Astrocyte (in vitro differentiated cells and primary cell): ENCODE results near the gene SETD2. TPM values are rescaled to one million over a fixed set of nuclear protein-coding genes. Genes with fewer than 3 reads are reported as not detected.

Experiments
- DNase-seq: peaks from one replicate; pipeline ENCODE4 v3.0.0-alpha.2; 2010; ENCODE audit warnings: low read depth
- FAIRE-seq: peaks from 2 replicates; lab custom pipeline; 2011; peaks lifted over from hg19 to GRCh38; lab: Jason Lieb, UNC
- H2AFZ ChIP-seq: 2 replicates; pipeline ENCODE4 v1.6.0; 2012; ENCODE audit warnings: low read depth, low read length, inconsistent platforms
- H3K27ac ChIP-seq: 2 replicates; pipeline ENCODE4 v1.5.1; 2011; ENCODE audit warnings: low read depth, low read length, inconsistent platforms
- H3K27me3 ChIP-seq: 2 replicates; pipeline ENCODE4 v1.6.0; 2011; ENCODE audit warnings: low read length, inconsistent platforms; ENCODE audit not compliant: insufficient read depth
- H3K36me3 ChIP-seq: 2 replicates; pipeline ENCODE4 v1.5.1; 2011; ENCODE audit warnings: low read length, inconsistent platforms; ENCODE audit not compliant: insufficient read depth
- H3K4me1 ChIP-seq: 2 replicates; pipeline ENCODE4 v1.5.1; 2011; ENCODE audit warnings: low read length, inconsistent platforms; ENCODE audit not compliant: insufficient read depth
- H3K4me2 ChIP-seq: 2 replicates; pipeline ENCODE4 v1.6.0; 2012; ENCODE audit warnings: low read length, inconsistent platforms
- H3K4me3 ChIP-seq: 2 replicates; pipeline ENCODE4 v1.5.1; 2011; ENCODE audit warnings: low read depth, mild to moderate bottlenecking, low read length, inconsistent platforms; ENCODE audit not compliant: insufficient read depth
- H3K79me2 ChIP-seq: 2 replicates; pipeline ENCODE4 v1.6.0; 2012; ENCODE audit warnings: mild to moderate bottlenecking, low read length, inconsistent platforms; ENCODE audit not compliant: insufficient read depth
- H3K9ac ChIP-seq: 2 replicates; pipeline ENCODE4 v1.6.0; 2012; ENCODE audit warnings: mild to moderate bottlenecking, low read length, inconsistent platforms
- H3K9me3 ChIP-seq: 2 replicates; pipeline ENCODE4 v1.5.1; 2012; ENCODE audit warnings: low read depth, mild to moderate bottlenecking, low read length, inconsistent platforms; ENCODE audit not compliant: insufficient read depth
- H4K20me1 ChIP-seq: 2 replicates; pipeline ENCODE4 v1.6.0; 2012; ENCODE audit warnings: low read length, inconsistent platforms; ENCODE audit not compliant: insufficient read depth
- H3K27ac Mint-ChIP-seq: one replicate; pipeline ENCODE4 v1.8.0; 2021; ENCODE audit warnings: mild to moderate bottlenecking, mixed read lengths; ENCODE audit not compliant: unreplicated experiment
- H3K27me3 Mint-ChIP-seq: one replicate; pipeline ENCODE4 v1.8.0; 2021; ENCODE audit warnings: low read depth, mixed read lengths; ENCODE audit not compliant: unreplicated experiment
- H3K36me3 Mint-ChIP-seq: one replicate; pipeline ENCODE4 v1.8.0; 2021; ENCODE audit warnings: low read depth, mixed read lengths; ENCODE audit not compliant: unreplicated experiment
- H3K4me1 Mint-ChIP-seq: one replicate; pipeline ENCODE4 v1.8.0; 2021; ENCODE audit warnings: low read depth, mixed read lengths; ENCODE audit not compliant: unreplicated experiment
- H3K4me3 Mint-ChIP-seq: one replicate; pipeline ENCODE4 v1.8.0; 2021; ENCODE audit warnings: mild to moderate bottlenecking, moderate library complexity, mixed read lengths; ENCODE audit not compliant: unreplicated experiment
- H3K9me3 Mint-ChIP-seq: one replicate; pipeline ENCODE4 v1.8.0; 2021; ENCODE audit warnings: mild to moderate bottlenecking, mixed read lengths; ENCODE audit not compliant: unreplicated experiment
- EZH2 ChIP-seq: IDR thresholded peaks from 2 replicates; pipeline ENCODE4 v1.6.1; 2012; ENCODE audit warnings: mild to moderate bottlenecking, low read length, inconsistent platforms; ENCODE audit not compliant: insufficient read depth
- total RNA-seq: library from RNA; stranded (reverse); gene quantifications from 2 replicates; pipeline ENCODE4 v1.2.1, GENCODE V29; 2021
- TF ChIP-seq, protein P1 (sequence below): IDR thresholded peaks from 2 replicates; pipeline ENCODE4 v1.5.1; 2011; ENCODE audit warnings: low read depth, mild to moderate bottlenecking, inconsistent platforms, low read length, moderate library complexity; ENCODE audit not compliant: insufficient read depth

Gene SETD2
- total RNA-seq, 1 donor from 2014 or later, result 46.5 TPM

DNA sequence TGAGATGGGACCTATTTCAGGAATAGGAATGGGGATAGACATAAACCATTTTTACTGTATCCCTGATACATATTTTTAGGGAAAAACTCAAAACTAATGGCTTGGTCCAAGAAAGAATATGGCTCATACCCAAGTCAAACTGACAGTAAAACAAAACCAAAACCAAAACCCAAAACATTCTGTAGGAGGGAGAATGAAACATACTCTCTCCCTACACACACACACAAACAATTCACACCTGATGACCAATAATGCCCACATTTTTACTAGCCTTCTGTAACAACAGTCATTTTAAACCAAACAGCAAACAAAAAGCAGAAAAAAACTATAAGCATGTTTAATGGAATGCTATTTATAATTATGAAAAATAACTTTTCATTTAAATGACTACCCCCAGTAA is 109.5 kb downstream of the SETD2 start:
- H3K4me2 ChIP-seq, result no peak overlapping the region
- no peaks in the 10 kb centered on the region for H3K9me3 ChIP-seq
- Mint-ChIP-seq H3K36me3 (peaks cover 7% of the 10 kb centered on the region), H3K9me3 (no peaks in the 10 kb centered on the region), H3K27ac (no peak overlapping the region), H3K27me3 (no peaks in the 10 kb centered on the region), H3K4me3 (no peak overlapping the region), H3K4me1 (peaks cover 10% of the 10 kb centered on the region)
- peaks cover 70% of the 10 kb centered on the region for H4K20me1 ChIP-seq
- no peaks in the 10 kb centered on the region for H3K4me1 ChIP-seq
- H3K9ac ChIP-seq, result no peak overlapping the region
- H3K36me3 ChIP-seq, result peaks cover 10% of the 10 kb centered on the region
- TF ChIP-seq, protein P1, sequence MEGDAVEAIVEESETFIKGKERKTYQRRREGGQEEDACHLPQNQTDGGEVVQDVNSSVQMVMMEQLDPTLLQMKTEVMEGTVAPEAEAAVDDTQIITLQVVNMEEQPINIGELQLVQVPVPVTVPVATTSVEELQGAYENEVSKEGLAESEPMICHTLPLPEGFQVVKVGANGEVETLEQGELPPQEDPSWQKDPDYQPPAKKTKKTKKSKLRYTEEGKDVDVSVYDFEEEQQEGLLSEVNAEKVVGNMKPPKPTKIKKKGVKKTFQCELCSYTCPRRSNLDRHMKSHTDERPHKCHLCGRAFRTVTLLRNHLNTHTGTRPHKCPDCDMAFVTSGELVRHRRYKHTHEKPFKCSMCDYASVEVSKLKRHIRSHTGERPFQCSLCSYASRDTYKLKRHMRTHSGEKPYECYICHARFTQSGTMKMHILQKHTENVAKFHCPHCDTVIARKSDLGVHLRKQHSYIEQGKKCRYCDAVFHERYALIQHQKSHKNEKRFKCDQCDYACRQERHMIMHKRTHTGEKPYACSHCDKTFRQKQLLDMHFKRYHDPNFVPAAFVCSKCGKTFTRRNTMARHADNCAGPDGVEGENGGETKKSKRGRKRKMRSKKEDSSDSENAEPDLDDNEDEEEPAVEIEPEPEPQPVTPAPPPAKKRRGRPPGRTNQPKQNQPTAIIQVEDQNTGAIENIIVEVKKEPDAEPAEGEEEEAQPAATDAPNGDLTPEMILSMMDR, result no peak
- TF ChIP-seq EZH2, result no peak
- FAIRE-seq (no peak), DNase-seq (no peak)
- no peak overlapping the region for H3K4me3 ChIP-seq
- H2AFZ ChIP-seq, result no peak overlapping the region
- H3K79me2 ChIP-seq, result peaks cover 53% of the 10 kb centered on the region
- H3K27me3 ChIP-seq, result no peaks in the 10 kb centered on the region
- H3K27ac ChIP-seq, result no peak overlapping the region

GRCh38 chr3:47047673-47048072 is 116.2 kb downstream of the SETD2 start:
- Histone ChIP-seq H3K4me3 (no peak overlapping the region), H3K27me3 (no peaks in the 10 kb centered on the region), H3K4me2 (no peak overlapping the region), H3K36me3 (peaks cover 19% of the 10 kb centered on the region), H3K4me1 (no peaks in the 10 kb centered on the region), H3K9ac (no peak overlapping the region), H2AFZ (no peak overlapping the region), H3K9me3 (no peaks in the 10 kb centered on the region), H3K27ac (no peak overlapping the region), H3K79me2 (peaks cover 47% of the 10 kb centered on the region), H4K20me1 (peaks cover 48% of the 10 kb centered on the region)
- DNase-seq (no peak), FAIRE-seq (no peak)
- no peak for TF ChIP-seq EZH2
- TF ChIP-seq, protein P1, result no peak
- H3K9me3 Mint-ChIP-seq, result no peaks in the 10 kb centered on the region
- H3K27me3 Mint-ChIP-seq, result no peaks in the 10 kb centered on the region
- peaks cover 3% of the 10 kb centered on the region for H3K36me3 Mint-ChIP-seq
- no peak overlapping the region for H3K4me3 Mint-ChIP-seq
- H3K4me1 Mint-ChIP-seq, result no peaks in the 10 kb centered on the region
- no peak overlapping the region for H3K27ac Mint-ChIP-seq

DNA sequence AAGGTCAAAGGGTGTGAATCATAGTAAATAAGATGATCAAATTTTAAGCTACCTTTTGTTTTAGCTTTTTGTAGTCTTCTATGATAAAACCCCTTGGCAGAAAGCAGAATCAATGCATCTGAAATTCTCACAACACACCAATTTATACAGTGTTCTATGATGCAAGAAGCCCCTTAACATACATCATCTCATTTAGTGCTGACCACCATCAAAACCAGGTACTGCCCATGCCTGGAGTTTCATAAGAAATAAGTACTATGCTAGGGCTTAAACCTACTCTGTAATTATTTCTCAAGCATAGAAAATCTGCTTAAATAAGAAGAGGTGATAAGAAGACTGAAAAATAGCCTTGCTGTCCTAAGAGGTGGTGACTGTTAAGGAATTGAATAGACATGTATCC is 116.8 kb downstream of the SETD2 start:
- Histone ChIP-seq H3K9ac (no peak overlapping the region), H4K20me1 (peaks cover 42% of the 10 kb centered on the region), H3K27ac (no peak overlapping the region), H3K27me3 (no peaks in the 10 kb centered on the region), H3K4me2 (no peak overlapping the region), H3K4me1 (no peaks in the 10 kb centered on the region), H3K36me3 (peaks cover 24% of the 10 kb centered on the region), H3K4me3 (no peak overlapping the region), H3K9me3 (no peaks in the 10 kb centered on the region), H2AFZ (no peak overlapping the region), H3K79me2 (peaks cover 42% of the 10 kb centered on the region)
- no peak for TF ChIP-seq EZH2
- TF ChIP-seq, protein P1, result no peak
- peaks cover 3% of the 10 kb centered on the region for H3K36me3 Mint-ChIP-seq
- H3K27ac Mint-ChIP-seq, result no peak overlapping the region
- no peaks in the 10 kb centered on the region for H3K9me3 Mint-ChIP-seq
- no peaks in the 10 kb centered on the region for H3K27me3 Mint-ChIP-seq
- no peaks in the 10 kb centered on the region for H3K4me1 Mint-ChIP-seq
- no peak for FAIRE-seq
- H3K4me3 Mint-ChIP-seq, result no peak overlapping the region
- DNase-seq, result no peak
